ENCODE measurements around the gene AKAP8L.

AKAP8L gene

DNA sequence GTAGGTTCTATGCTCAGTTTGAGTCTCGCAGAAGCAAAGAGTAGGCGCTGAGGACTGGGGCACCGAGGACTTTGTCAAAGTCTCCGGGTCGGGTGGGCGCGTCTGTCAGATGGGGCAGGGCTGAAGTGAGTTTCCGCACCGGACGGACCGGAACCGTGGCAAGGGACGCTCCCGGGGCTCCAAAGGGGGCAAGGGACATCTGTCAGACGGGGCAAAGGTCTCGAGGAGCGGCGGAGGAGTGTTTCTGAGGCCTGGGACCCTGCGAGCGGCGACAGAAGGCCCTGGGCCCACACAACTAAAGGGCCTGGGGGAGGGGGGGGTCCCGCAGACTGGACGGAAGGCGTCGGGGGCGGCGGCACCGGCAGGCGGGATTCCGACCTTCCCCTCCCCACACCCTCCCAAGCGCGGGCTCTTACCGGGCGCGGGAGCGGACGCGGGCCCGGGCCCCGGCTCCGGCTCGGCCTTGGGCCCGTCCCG is 13.3 kb upstream of the AKAP8L start:
- TF ChIP-seq, protein P1, sequence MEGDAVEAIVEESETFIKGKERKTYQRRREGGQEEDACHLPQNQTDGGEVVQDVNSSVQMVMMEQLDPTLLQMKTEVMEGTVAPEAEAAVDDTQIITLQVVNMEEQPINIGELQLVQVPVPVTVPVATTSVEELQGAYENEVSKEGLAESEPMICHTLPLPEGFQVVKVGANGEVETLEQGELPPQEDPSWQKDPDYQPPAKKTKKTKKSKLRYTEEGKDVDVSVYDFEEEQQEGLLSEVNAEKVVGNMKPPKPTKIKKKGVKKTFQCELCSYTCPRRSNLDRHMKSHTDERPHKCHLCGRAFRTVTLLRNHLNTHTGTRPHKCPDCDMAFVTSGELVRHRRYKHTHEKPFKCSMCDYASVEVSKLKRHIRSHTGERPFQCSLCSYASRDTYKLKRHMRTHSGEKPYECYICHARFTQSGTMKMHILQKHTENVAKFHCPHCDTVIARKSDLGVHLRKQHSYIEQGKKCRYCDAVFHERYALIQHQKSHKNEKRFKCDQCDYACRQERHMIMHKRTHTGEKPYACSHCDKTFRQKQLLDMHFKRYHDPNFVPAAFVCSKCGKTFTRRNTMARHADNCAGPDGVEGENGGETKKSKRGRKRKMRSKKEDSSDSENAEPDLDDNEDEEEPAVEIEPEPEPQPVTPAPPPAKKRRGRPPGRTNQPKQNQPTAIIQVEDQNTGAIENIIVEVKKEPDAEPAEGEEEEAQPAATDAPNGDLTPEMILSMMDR (IDR thresholded peaks at IDR 0.05; ENCODE audit: insufficient read depth, low read depth, low read length, missing control alignments): no peak
- no peak for DNase-seq (ENCODE audit: low read depth)
- H3K4me3 ChIP-seq (ENCODE audit: low read depth, low read length): peak overlapping the region; percentile 95

DNA sequence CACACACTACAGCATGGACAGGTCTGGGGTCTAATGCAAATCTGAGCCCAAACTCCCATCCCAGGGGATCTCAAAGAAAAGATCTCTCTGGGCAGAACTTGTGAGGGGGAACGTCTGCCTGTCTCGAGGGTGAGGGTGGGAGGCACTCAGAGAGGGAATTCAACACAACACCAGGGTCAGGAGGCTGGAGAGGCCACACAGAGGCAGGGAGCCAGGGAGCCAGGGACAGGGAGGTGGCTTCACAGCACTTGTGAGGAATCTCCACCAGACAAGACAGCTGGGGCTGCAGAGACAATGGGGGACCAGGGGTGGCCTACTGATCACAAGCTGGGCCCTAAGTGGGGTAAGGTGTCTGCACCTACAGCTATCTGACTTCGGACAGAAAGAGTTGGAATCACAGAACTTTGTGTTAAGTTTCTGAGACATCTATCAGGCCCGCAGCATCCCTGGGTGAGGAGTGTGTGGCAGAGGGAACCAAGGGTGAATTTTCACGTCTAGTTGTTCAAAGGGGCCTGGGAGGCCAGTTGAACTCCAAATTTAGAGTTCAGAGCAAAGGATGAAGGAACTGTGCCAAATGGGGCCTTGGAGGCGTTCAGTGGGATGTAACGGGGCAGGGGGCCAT is 12.7 kb upstream of the AKAP8L start:
- peak overlapping the region; percentile 95 for H3K4me3 ChIP-seq (ENCODE audit: low read depth, low read length)
- DNase-seq (ENCODE audit: low read depth): no peak
- TF ChIP-seq, protein P1 (IDR thresholded peaks at IDR 0.05; ENCODE audit: insufficient read depth, low read depth, low read length, missing control alignments): no peak

DNA sequence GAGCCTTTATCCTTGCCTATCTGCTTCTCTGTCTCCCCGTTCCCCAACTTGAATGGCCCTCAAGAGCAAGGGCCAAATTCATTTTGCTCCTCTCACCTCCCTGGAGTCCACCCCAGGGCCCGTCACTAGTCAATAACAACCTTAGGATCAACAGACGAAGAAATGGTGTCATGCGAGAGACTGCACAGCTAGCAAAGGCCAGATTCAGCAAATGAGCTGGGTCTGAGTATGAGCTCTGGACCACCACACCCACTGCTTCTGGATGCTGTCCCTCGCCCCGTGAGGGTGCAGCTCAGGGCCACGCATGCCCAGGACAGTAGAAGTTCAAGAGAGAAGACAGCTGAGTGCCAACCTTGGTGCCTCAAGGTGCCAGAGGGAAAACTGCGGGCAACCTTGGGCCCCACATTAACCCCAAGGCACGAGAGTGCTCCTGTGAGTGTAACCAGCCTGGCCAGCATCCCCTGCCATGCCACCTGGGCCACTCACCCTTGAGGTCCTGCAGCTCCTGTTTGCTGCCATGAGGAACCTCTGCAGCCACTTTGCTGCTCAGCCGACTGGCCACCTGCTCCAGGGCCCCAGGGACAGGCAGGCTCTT is 11.8 kb upstream of the AKAP8L start:
- DNase-seq (ENCODE audit: low read depth): no peak
- TF ChIP-seq, protein P1 (IDR thresholded peaks at IDR 0.05; ENCODE audit: insufficient read depth, low read depth, low read length, missing control alignments): no peak
- no peak overlapping the region for H3K4me3 ChIP-seq (ENCODE audit: low read depth, low read length)

DNA sequence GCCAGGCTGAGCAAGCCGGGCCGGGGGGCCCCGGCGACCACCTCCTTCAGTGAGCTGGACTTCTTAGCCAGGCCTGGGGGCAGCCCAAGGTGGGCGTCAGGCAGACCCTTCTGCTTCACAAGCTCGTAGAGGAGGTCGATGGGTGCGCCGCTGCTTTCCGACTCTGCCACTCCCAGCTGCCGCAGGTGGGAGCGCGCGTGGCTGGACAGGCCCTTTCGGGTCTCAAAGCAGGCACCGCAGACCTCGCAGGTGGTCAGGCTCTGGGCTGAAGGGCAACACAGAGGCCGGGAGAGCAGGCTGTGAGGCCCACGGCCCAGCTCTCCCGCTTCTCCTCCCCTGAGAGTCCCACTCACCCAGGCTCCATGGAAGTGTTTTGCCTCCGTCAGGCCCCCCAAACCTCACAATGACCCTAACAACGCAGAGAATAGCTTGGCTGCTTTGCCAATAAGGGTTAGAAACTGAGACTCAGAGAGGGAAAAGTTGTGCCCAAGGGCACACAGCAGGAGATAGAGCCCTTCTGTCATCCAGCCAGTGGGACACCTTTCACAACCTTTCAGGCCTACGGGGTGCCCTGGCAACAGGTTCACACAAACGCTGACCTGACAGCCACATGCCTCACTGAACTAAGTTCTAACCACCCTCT is 11.2 kb upstream of the AKAP8L start:
- TF ChIP-seq, protein P1 (IDR thresholded peaks at IDR 0.05; ENCODE audit: insufficient read depth, low read depth, low read length, missing control alignments): no peak
- no peak for DNase-seq (ENCODE audit: low read depth)
- H3K4me3 ChIP-seq (ENCODE audit: low read depth, low read length): no peak overlapping the region

DNA sequence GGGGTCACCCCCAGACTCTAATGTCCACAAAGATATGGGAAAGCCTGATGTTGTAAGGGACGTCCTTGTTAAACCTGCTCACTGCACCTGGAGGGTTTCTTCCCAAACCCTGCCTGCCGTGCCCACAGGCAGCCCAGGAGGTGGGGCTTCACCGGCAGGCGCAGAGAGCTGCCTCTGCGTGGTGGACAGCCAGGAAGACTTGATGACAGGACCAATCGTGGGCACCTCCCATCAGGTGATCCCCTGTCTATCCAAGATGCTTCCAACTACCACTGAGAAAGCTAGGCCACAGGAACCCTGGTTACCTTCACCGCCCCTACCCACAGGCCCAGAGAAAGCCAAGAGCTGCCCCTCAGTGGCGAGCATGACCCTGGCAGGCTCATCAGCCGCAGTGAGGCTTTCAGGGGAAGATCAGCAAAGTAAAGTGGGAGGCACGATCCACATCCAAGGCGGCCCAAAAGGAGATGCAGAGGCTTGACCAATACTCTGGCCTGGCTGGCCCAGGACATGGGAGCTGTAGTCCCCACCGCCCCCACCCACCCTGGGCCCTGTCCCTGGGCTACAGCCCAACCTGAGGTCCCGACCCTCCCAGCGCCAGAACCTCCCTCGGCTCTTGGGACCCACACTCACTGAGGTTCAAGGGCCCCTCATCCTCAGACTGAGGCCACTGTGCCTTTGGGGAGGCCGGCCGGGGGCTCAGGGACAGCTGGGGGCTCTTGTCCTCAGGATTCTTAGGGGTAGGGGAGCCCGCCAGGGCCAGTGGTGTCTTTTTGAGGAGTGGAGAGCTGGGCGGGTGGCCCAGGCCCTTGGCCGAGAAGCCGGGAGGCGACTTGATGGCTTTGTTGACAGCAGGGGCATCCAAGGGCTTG is 10.4 kb upstream of the AKAP8L start:
- H3K4me3 ChIP-seq (ENCODE audit: low read depth, low read length): no peak overlapping the region
- TF ChIP-seq, protein P1 (IDR thresholded peaks at IDR 0.05; ENCODE audit: insufficient read depth, low read depth, low read length, missing control alignments): no peak
- DNase-seq (ENCODE audit: low read depth): no peak

DNA sequence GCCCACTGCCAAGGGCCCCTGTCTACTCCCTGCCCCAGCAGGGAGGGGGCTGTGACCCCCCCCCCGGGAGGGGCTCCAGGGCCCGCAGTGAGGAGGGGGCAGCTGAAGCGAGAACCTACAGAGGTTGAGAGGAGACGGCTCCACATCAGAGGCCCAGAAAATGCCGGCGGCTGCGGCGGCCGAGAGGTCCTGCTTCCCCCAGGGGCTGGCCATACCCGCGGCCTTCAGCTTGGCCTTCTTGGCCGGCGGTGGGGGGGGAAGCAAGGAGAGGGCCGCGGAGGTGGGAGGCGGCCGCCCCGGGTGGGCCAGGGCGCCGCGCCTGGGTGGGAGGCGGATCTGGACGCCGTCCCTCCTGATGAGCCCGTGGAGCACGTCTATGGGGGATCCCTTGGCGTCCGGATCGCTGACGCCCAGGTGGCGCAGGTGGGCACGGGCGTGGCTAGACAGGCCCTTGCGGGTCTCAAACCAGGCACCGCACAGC is 9.2 kb upstream of the AKAP8L start:
- no peak for DNase-seq (ENCODE audit: low read depth)
- TF ChIP-seq, protein P1 (IDR thresholded peaks at IDR 0.05; ENCODE audit: insufficient read depth, low read depth, low read length, missing control alignments): no peak
- H3K4me3 ChIP-seq (ENCODE audit: low read depth, low read length): no peak overlapping the region

Measured in GM12865 (cell line).